Caco-2 (cell line): ENCODE data around the gene CCNB1. TPM values are rescaled to one million over a fixed set of nuclear protein-coding genes. Genes with fewer than 3 reads are reported as not detected.

Experiments used
- BruUV-seq: library from RNA; stranded (reverse); fragments of 400-500 nt; replicated peaks from 2 replicates; lab custom pipeline; 2021; lab: Mats Ljungman, UMichigan
- CTCF ChIA-PET: fragments of 300-600 bp; sonication (Branson Sonifier 250); formaldehyde crosslinking; loops from one replicate; lab custom pipeline; 2022; ENCODE audit warnings: antibody characterized with exemption; lab: Charles Lee
- POLR2A ChIA-PET: fragments of 300-600 bp; sonication (Branson Sonifier 250); formaldehyde crosslinking; loops from one replicate; lab custom pipeline; 2022; ENCODE audit warnings: antibody characterized with exemption; lab: Charles Lee
- DNase-seq, 2 experiments: peaks; one replicate each; pipeline versions ENCODE4 v3.0.0 to v3.0.0-alpha.2; 2020 to 2022
- H3K27me3 ChIP-seq: replicated peaks from 2 replicates; pipeline ENCODE4 v1.6.0; 2011; ENCODE audit warnings: low read length; ENCODE audit not compliant: control insufficient read depth, insufficient read depth
- H3K36me3 ChIP-seq: 2 replicates; pipeline ENCODE4 v1.5.1; 2011; ENCODE audit warnings: low read length; ENCODE audit not compliant: control insufficient read depth, insufficient read depth
- H3K4me1 ChIP-seq: fragments of 250-450 bp; sonication (Bioruptor Pico); 2 replicates; pipeline ENCODE4 v1.5.1; 2020; ENCODE audit warnings: mild to moderate bottlenecking
- H3K4me3 ChIP-seq: 2 replicates; pipeline ENCODE4 v1.5.1; 2011; ENCODE audit warnings: low read depth, mild to moderate bottlenecking, control low read depth, low read length
- H3K9me3 ChIP-seq: fragments of 250-450 bp; sonication (Bioruptor Pico); 2 replicates; pipeline ENCODE4 v1.5.1; 2020; ENCODE audit warnings: mild to moderate bottlenecking, moderate library complexity
- H3K27ac Mint-ChIP-seq: one replicate; pipeline ENCODE4 v1.8.0; 2022; ENCODE audit warnings: mixed read lengths; ENCODE audit not compliant: unreplicated experiment
- H3K27me3 Mint-ChIP-seq: one replicate; pipeline ENCODE4 v1.8.0; 2022; ENCODE audit warnings: mixed read lengths; ENCODE audit not compliant: insufficient read depth, unreplicated experiment
- H3K36me3 Mint-ChIP-seq: one replicate; pipeline ENCODE4 v1.8.0; 2022; ENCODE audit warnings: mild to moderate bottlenecking, mixed read lengths; ENCODE audit not compliant: insufficient read depth, unreplicated experiment
- H3K4me1 Mint-ChIP-seq: one replicate; pipeline ENCODE4 v1.8.0; 2022; ENCODE audit warnings: low read depth, mixed read lengths; ENCODE audit not compliant: unreplicated experiment
- H3K4me3 Mint-ChIP-seq: one replicate; pipeline ENCODE4 v1.8.0; 2022; ENCODE audit warnings: mild to moderate bottlenecking, moderate library complexity, mixed read lengths; ENCODE audit not compliant: unreplicated experiment
- H3K9me3 Mint-ChIP-seq: one replicate; pipeline ENCODE4 v1.8.0; 2022; ENCODE audit warnings: mixed read lengths; ENCODE audit not compliant: unreplicated experiment
- intact Hi-C: fragments of 100-400 bp; cut with micrococcal nuclease; formaldehyde crosslinking; loops from one replicate; pipeline ENCODE4 v1.10.0; 2022; ENCODE audit not compliant: unreplicated experiment
- total RNA-seq: library from RNA; stranded (reverse); gene quantifications from 2 replicates; pipeline ENCODE4 v1.2.3, GENCODE V29; 2022
- TF ChIP-seq, protein P1 (sequence below), 2 experiments: fragments of 200-600 bp in 1 of 2; IDR thresholded peaks; 1 replicate in 1 of 2; 2 replicates in 1 of 2; pipeline versions ENCODE4 v1.5.1 to v1.8.0; 2011 to 2022; ENCODE audit warnings: antibody characterized with exemption in 1 of 2, control low read depth in 1 of 2, inconsistent platforms in 1 of 2, low read depth in 1 of 2, low read length in 1 of 2, mild to moderate bottlenecking in 1 of 2, moderate library complexity in 1 of 2; ENCODE audit not compliant: insufficient read depth in 1 of 2, severe bottlenecking in 1 of 2, unreplicated experiment in 1 of 2

Gene CCNB1
- total RNA-seq, 1 experiment from 2014 or later = 338 TPM

- no peak overlapping the region for H3K4me3 ChIP-seq
- H3K9me3 ChIP-seq = peaks cover 4% of the 10 kb centered on the region; the same call in 1 of the 2 replicates
- no TSS peak for BruUV-seq
- H3K36me3 ChIP-seq = no peaks in the 10 kb centered on the region
- CTCF ChIA-PET = no interaction called here
- TF ChIP-seq, protein P1, sequence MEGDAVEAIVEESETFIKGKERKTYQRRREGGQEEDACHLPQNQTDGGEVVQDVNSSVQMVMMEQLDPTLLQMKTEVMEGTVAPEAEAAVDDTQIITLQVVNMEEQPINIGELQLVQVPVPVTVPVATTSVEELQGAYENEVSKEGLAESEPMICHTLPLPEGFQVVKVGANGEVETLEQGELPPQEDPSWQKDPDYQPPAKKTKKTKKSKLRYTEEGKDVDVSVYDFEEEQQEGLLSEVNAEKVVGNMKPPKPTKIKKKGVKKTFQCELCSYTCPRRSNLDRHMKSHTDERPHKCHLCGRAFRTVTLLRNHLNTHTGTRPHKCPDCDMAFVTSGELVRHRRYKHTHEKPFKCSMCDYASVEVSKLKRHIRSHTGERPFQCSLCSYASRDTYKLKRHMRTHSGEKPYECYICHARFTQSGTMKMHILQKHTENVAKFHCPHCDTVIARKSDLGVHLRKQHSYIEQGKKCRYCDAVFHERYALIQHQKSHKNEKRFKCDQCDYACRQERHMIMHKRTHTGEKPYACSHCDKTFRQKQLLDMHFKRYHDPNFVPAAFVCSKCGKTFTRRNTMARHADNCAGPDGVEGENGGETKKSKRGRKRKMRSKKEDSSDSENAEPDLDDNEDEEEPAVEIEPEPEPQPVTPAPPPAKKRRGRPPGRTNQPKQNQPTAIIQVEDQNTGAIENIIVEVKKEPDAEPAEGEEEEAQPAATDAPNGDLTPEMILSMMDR (IDR thresholded peaks at IDR 0.05; ENCODE audit: insufficient read depth in 1 of 2, low read depth in 1 of 2, low read length in 1 of 2, severe bottlenecking in 1 of 2, unreplicated experiment in 1 of 2) = no peak
- Mint-ChIP-seq H3K9me3 (no peaks in the 10 kb centered on the region), H3K36me3 (peaks cover 17% of the 10 kb centered on the region), H3K4me1 (no peaks in the 10 kb centered on the region), H3K27ac (no peak overlapping the region), H3K4me3 (no peak overlapping the region), H3K27me3 (no peaks in the 10 kb centered on the region)
- intact Hi-C loops = no loop called here
- H3K27me3 ChIP-seq = no peaks in the 10 kb centered on the region
- DNase-seq = no peak
- no peaks in the 10 kb centered on the region for H3K4me1 ChIP-seq
- POLR2A ChIA-PET = no interaction called here
These were observed 17.7 kb downstream of the CCNB1 start for GRCh38 chr5:69184621-69185020.

DNA sequence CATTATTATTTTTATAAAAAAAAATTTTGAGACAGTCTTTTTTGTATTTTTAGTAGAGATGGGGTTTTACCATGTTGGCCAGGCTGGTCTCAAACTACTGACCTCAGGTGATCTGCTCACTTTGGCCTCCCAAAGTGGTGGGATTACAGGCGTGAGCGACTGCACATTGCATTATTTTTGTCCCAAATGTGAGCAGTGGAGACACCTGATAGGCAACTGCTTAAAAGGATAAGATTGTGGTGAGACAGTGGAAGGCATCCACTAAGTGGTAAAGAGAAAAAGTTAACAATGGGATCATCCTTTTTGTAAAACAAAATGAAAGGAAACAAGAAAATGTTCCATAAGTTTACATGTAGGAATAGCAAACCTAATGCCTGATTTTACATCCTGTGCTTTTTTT, 20.4 kb downstream of the CCNB1 start:
- Histone ChIP-seq H3K4me3 (no peak overlapping the region), H3K4me1 (no peaks in the 10 kb centered on the region), H3K9me3 (no peaks in the 10 kb centered on the region), H3K36me3 (no peaks in the 10 kb centered on the region), H3K27me3 (no peaks in the 10 kb centered on the region)
- intact Hi-C loops = no loop called here
- no peaks in the 10 kb centered on the region for H3K9me3 Mint-ChIP-seq
- no peak overlapping the region for H3K27ac Mint-ChIP-seq
- DNase-seq = no peak
- no TSS peak for BruUV-seq
- no peaks in the 10 kb centered on the region for H3K27me3 Mint-ChIP-seq
- H3K36me3 Mint-ChIP-seq = peaks cover 12% of the 10 kb centered on the region
- TF ChIP-seq, protein P1 (IDR thresholded peaks at IDR 0.05; ENCODE audit: insufficient read depth in 1 of 2, low read depth in 1 of 2, low read length in 1 of 2, severe bottlenecking in 1 of 2, unreplicated experiment in 1 of 2) = no peak
- ChIA-PET CTCF (no interaction called here), POLR2A (no interaction called here)
- H3K4me1 Mint-ChIP-seq = no peaks in the 10 kb centered on the region
- peak overlapping the region; percentile 44 for H3K4me3 Mint-ChIP-seq

GRCh38 chr5:69188811-69189161, 21.8 kb downstream of the CCNB1 start:
- Histone ChIP-seq H3K4me1 (no peaks in the 10 kb centered on the region), H3K27me3 (no peaks in the 10 kb centered on the region), H3K36me3 (no peaks in the 10 kb centered on the region), H3K4me3 (peak overlapping the region; percentile 87), H3K9me3 (no peaks in the 10 kb centered on the region)
- peak overlapping the region; percentile 100 for H3K27ac Mint-ChIP-seq
- H3K4me3 Mint-ChIP-seq = peak overlapping the region; percentile 96
- no peaks in the 10 kb centered on the region for H3K9me3 Mint-ChIP-seq
- TF ChIP-seq, protein P1 (IDR thresholded peaks at IDR 0.05; ENCODE audit: insufficient read depth in 1 of 2, low read depth in 1 of 2, low read length in 1 of 2, severe bottlenecking in 1 of 2, unreplicated experiment in 1 of 2) = no peak
- H3K27me3 Mint-ChIP-seq = no peaks in the 10 kb centered on the region
- TSS peak; percentile 91 for BruUV-seq
- intact Hi-C loops = loop anchor here (1.0 kb wide), 4 partner anchors 21 to 144 kb away; partner anchors contain the start of genes CCDC125 and CCNB1
- POLR2A ChIA-PET = interaction anchor here (0.6 to 2.1 kb wide), 4 partner anchors 22 to 144 kb away, joined by 3 to 6 read pairs (median 4); partner anchors contain the start of genes CCDC125, CCNB1 and CDK7
- H3K36me3 Mint-ChIP-seq = peaks cover 17% of the 10 kb centered on the region
- CTCF ChIA-PET = interaction anchor here (3.0 kb wide), 1 partner anchor 95 kb away, joined by 10 read pairs; the partner anchor contains the start of gene SLC30A5
- H3K4me1 Mint-ChIP-seq = no peaks in the 10 kb centered on the region
- DNase-seq = no peak
